Naive thymus-derived CD4-positive, alpha-beta T cell (primary cell): ENCODE measurements around the gene ATXN3. TPM values are rescaled to one million over a fixed set of nuclear protein-coding genes. Genes with fewer than 3 reads are reported as not detected.
A peak's percentile ranks its signal among the peaks of the same experiment; 100 is the strongest.

Experiments
- ATAC-seq: fragments of 150-1000 bp; cut with Tn5 transposase; 2 replicates; pipeline ENCODE4 v1.10.0; 2021; ENCODE audit warnings: mild to moderate bottlenecking, moderate library complexity
- CTCF ChIA-PET: fragments of 350-600 bp; sonication (Branson Sonifier 250); formaldehyde crosslinking; loops from one replicate; lab custom pipeline; 2021; ENCODE audit warnings: antibody characterized with exemption; lab: Charles Lee
- POLR2A ChIA-PET: fragments of 350-600 bp; sonication (Branson Sonifier 250); formaldehyde crosslinking; loops from one replicate; lab custom pipeline; 2021; ENCODE audit warnings: antibody characterized with exemption, inconsistent platforms; lab: Charles Lee
- DNase-seq, 9 donors: peaks; one replicate each; pipeline versions ENCODE4 v3.0.0 to v3.0.0-alpha.2; 2020 to 2022; ENCODE audit warnings: mixed read lengths in 1 of 9
- H3K27ac ChIP-seq: one replicate; pipeline ENCODE4 v1.7.0; 2013; ENCODE audit warnings: mild to moderate bottlenecking, low read depth, low read length, moderate library complexity
- H3K27me3 ChIP-seq, 2 donors: one replicate each; pipeline ENCODE4 v1.7.0; 2013; ENCODE audit warnings: low read length in 2 of 2, mild to moderate bottlenecking in 2 of 2, moderate library complexity in 2 of 2; ENCODE audit not compliant: control insufficient read depth in 2 of 2, insufficient read depth in 2 of 2
- H3K36me3 ChIP-seq, 3 experiments: 1 replicate in 2 of 3; 2 replicates in 1 of 3; pipeline ENCODE4 v1.7.0; 2013; ENCODE audit warnings: low read length in 3 of 3, mild to moderate bottlenecking in 3 of 3, moderate library complexity in 1 of 3; ENCODE audit not compliant: insufficient read depth in 3 of 3, control insufficient read depth in 2 of 3
- H3K4me1 ChIP-seq, 2 donors: one replicate each; pipeline ENCODE4 v1.7.0; 2013; ENCODE audit warnings: low read length in 2 of 2, mild to moderate bottlenecking in 2 of 2, moderate library complexity in 1 of 2; ENCODE audit not compliant: control insufficient read depth in 2 of 2, insufficient read depth in 2 of 2
- H3K4me3 ChIP-seq: 2 replicates; pipeline ENCODE4 v1.7.0; 2013; ENCODE audit warnings: mild to moderate bottlenecking, low read length
- H3K9me3 ChIP-seq, 3 experiments: 1 replicate in 2 of 3; 2 replicates in 1 of 3; pipeline ENCODE4 v1.7.0; 2013; ENCODE audit warnings: low read length in 3 of 3; ENCODE audit not compliant: control insufficient read depth in 2 of 3
- H3K27ac Mint-ChIP-seq, 9 donors: one replicate each; pipeline ENCODE4 v1.8.0; 2020 to 2022; ENCODE audit warnings: mixed read lengths in 9 of 9, mild to moderate bottlenecking in 8 of 9, moderate library complexity in 5 of 9, inconsistent platforms in 2 of 9
- H3K27me3 Mint-ChIP-seq, 5 donors: one replicate each; pipeline ENCODE4 v1.8.0; 2021 to 2022; ENCODE audit warnings: mixed read lengths in 5 of 5, mild to moderate bottlenecking in 1 of 5
- H3K36me3 Mint-ChIP-seq, 5 donors: one replicate each; pipeline ENCODE4 v1.8.0; 2020 to 2022; ENCODE audit warnings: mixed read lengths in 5 of 5, mild to moderate bottlenecking in 3 of 5, inconsistent platforms in 1 of 5
- H3K4me1 Mint-ChIP-seq, 7 donors: one replicate each; pipeline ENCODE4 v1.8.0; 2020 to 2022; ENCODE audit warnings: mixed read lengths in 7 of 7, mild to moderate bottlenecking in 3 of 7, inconsistent platforms in 1 of 7
- H3K4me3 Mint-ChIP-seq, 10 donors: one replicate each; pipeline ENCODE4 v1.8.0; 2020 to 2022; ENCODE audit warnings: mild to moderate bottlenecking in 10 of 10, mixed read lengths in 10 of 10, moderate library complexity in 6 of 10, inconsistent platforms in 2 of 10
- H3K9me3 Mint-ChIP-seq, 11 donors: one replicate each; pipeline ENCODE4 v1.8.0; 2020 to 2022; ENCODE audit warnings: mixed read lengths in 11 of 11, mild to moderate bottlenecking in 4 of 11, inconsistent platforms in 1 of 11, moderate library complexity in 1 of 11
- intact Hi-C, 2 donors: fragments of 100-400 bp; cut with micrococcal nuclease; formaldehyde crosslinking; loops; one replicate each; pipeline ENCODE4 v1.15.1; 2023
- polyA plus RNA-seq, 2 donors: library from polyadenylated mRNA; unstranded; fragments of 300-500 nt; fragmentation: Illumina TruSeq; gene quantifications; one replicate each; pipeline ENCODE4 v1.2.3, GENCODE V29; 2021
- total RNA-seq, 6 experiments: library from RNA in 5 of 6; stranded (reverse) in 5 of 6; gene quantifications; 1 replicate in 5 of 6; 2 replicates in 1 of 6; pipeline ENCODE4 v1.2.3 and lab custom pipeline; 2021 to 2026

Gene ATXN3
- total and polyA plus RNA-seq, 7 experiments from 2014 or later = 15.5 to 54.9 (median 31.2) TPM

DNA sequence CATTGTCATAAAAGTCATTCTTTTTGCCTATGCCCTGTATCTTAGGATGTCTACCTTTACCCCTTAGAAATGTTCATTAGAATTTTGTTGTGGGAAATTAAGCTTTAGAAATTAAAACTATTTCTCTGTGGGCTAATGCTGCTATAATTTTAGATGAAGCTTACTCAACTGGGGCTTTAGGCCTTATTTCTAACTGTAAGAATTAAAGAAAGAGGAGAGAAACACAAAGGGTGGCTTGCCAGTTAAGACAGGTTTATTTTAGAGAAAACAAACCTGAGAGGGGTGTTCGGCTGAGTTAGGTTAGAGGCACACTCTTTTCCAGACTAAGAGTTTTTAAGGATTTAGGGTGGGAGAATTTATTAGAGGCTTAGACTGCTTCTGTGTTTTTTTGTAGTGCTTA lies 72.9 kb downstream of the ATXN3 start:
- H3K9me3 ChIP-seq = no peaks in the 10 kb centered on the region
- peak overlapping the region in 2 of 10 donors; percentile 9 to 16 for H3K4me3 Mint-ChIP-seq
- H3K27ac ChIP-seq = peak overlapping the region; percentile 35
- peaks cover 0 to 18% (median 6%) of the 10 kb centered on the region in 5 donors for H3K36me3 Mint-ChIP-seq
- ChIA-PET CTCF (no interaction called here), POLR2A (interaction anchor here (0.7 kb wide), 1 partner anchor 22 kb away, joined by 3 read pairs; no protein-coding TSS in a partner anchor)
- H3K27ac Mint-ChIP-seq = peak overlapping the region; percentile 1 to 80 (median 73)
- H3K27me3 ChIP-seq = no peaks in the 10 kb centered on the region
- peaks cover 21 to 55% (median 32%) of the 10 kb centered on the region in 7 donors for H3K4me1 Mint-ChIP-seq
- no peak for ATAC-seq
- no peaks in the 10 kb centered on the region for H3K9me3 Mint-ChIP-seq
- DNase-seq = no peak
- peaks cover 8 to 10% of the 10 kb centered on the region in 2 donors for H3K4me1 ChIP-seq
- no peak overlapping the region for H3K4me3 ChIP-seq
- no peaks in the 10 kb centered on the region for H3K27me3 Mint-ChIP-seq
- intact Hi-C loops = loop anchor here in 1 of 2 donors (10.0 kb wide), 1 partner anchor 789 kb away; the partner anchor contains the start of gene GPR68
- H3K36me3 ChIP-seq = peaks cover 0 to 15% (median 3%) of the 10 kb centered on the region in 3 experiments

GRCh38 chr14:92026548-92027190 lies 79.7 kb downstream of the ATXN3 start:
- Mint-ChIP-seq H3K36me3 (peaks cover 0 to 27% (median 18%) of the 10 kb centered on the region in 5 donors), H3K27me3 (no peaks in the 10 kb centered on the region), H3K4me1 (peaks cover 4 to 34% (median 21%) of the 10 kb centered on the region in 7 donors), H3K9me3 (no peaks in the 10 kb centered on the region), H3K4me3 (peak overlapping the region in 1 of 10 donors; percentile 3), H3K27ac (peak overlapping the region in 1 of 9 donors; percentile 39)
- Histone ChIP-seq H3K4me1 (no peaks in the 10 kb centered on the region), H3K4me3 (no peak overlapping the region), H3K27me3 (no peaks in the 10 kb centered on the region), H3K36me3 (peaks cover 3 to 36% (median 7%) of the 10 kb centered on the region in 3 experiments), H3K27ac (no peak overlapping the region), H3K9me3 (no peaks in the 10 kb centered on the region)
- DNase-seq (no peak), ATAC-seq (no peak)
- ChIA-PET POLR2A (no interaction called here), CTCF (no interaction called here)
- intact Hi-C loops = no loop called here

DNA sequence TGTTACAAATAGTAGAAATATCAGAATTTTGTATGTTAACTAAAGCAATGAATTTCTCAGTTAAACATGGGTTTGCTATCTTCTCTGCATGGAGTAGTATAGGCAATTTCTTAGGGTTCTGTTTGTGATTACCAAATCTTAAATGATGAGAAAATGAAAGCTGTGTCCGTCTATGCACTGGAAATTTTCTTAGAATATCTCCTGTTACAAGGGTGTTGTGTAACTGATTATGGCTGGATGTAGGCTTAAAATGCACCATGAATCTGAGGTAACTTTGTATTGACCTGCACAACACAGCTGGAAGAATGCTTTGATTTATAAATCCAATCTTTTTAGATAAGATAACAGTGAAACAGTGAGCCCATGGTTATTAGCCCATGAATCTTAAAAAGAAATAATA lies 84.3 kb downstream of the ATXN3 start:
- ChIA-PET CTCF (no interaction called here), POLR2A (interaction anchor here (0.6 kb wide), 1 partner anchor 155 kb away, joined by 3 read pairs; no protein-coding TSS in a partner anchor)
- no peak overlapping the region for H3K27ac Mint-ChIP-seq
- Histone ChIP-seq H3K27ac (no peak overlapping the region), H3K9me3 (no peaks in the 10 kb centered on the region), H3K4me1 (no peaks in the 10 kb centered on the region), H3K4me3 (no peak overlapping the region), H3K27me3 (no peaks in the 10 kb centered on the region), H3K36me3 (peaks cover 0 to 29% (median 10%) of the 10 kb centered on the region in 3 experiments)
- peaks cover 0 to 15% (median 14%) of the 10 kb centered on the region in 5 donors for H3K36me3 Mint-ChIP-seq
- H3K9me3 Mint-ChIP-seq = no peaks in the 10 kb centered on the region
- no peaks in the 10 kb centered on the region for H3K27me3 Mint-ChIP-seq
- DNase-seq (no peak), ATAC-seq (no peak)
- no peak overlapping the region for H3K4me3 Mint-ChIP-seq
- peaks cover 5 to 28% (median 16%) of the 10 kb centered on the region in 7 donors for H3K4me1 Mint-ChIP-seq
- intact Hi-C loops = loop anchor here in 1 of 2 donors (2.0 kb wide), 1 partner anchor 17 kb away; no protein-coding TSS in a partner anchor

DNA sequence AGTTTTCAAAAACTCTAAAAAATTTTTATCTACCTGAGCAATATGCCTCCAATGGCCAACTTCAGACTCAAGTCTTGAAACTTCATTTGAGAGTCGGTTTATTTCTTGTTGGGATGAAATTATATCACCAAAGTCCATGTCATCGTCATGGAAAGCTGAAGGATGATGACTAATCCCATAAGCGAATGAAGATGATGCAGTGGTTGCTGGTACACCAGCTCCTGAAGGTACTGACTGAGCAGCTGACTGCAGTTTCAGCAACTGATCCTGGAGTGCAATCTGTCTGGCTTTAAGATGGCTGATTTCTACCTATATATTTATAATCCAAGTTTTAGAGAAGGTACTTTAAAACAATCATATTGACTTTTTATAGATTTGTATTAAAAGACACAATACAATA lies 84.9 kb downstream of the ATXN3 start:
- ChIA-PET POLR2A (no interaction called here), CTCF (no interaction called here)
- no peak overlapping the region for H3K4me3 Mint-ChIP-seq
- intact Hi-C loops = no loop called here
- no peaks in the 10 kb centered on the region for H3K27me3 Mint-ChIP-seq
- DNase-seq (no peak), ATAC-seq (no peak)
- H3K36me3 Mint-ChIP-seq = peaks cover 0 to 17% (median 12%) of the 10 kb centered on the region in 5 donors
- H3K9me3 Mint-ChIP-seq = no peaks in the 10 kb centered on the region
- H3K36me3 ChIP-seq = peaks cover 3 to 28% (median 10%) of the 10 kb centered on the region in 3 experiments
- no peaks in the 10 kb centered on the region for H3K27me3 ChIP-seq
- H3K27ac Mint-ChIP-seq = no peak overlapping the region
- H3K27ac ChIP-seq = no peak overlapping the region
- H3K4me1 ChIP-seq = no peaks in the 10 kb centered on the region
- peaks cover 3 to 26% (median 13%) of the 10 kb centered on the region in 7 donors for H3K4me1 Mint-ChIP-seq
- H3K9me3 ChIP-seq = no peaks in the 10 kb centered on the region
- H3K4me3 ChIP-seq = no peak overlapping the region

DNA sequence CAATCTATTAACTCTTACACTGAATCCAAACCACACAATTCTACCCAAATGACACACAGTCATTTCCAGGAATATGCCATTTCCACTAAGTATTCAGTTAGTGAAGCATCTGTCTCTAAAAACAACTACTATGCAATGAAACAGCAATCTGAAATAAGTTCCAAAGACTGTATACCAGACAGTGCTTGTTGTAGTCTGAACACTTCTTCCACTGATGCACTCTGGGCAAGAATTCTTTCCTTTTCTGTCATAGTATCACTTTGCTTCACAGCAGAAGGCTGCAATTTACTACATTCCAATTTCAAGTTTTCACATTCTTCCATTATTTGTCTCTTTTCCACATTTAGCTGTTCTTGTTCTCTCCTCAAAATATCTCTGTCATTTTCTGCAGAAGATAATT lies 92.3 kb downstream of the ATXN3 start:
- no peak overlapping the region for H3K4me3 ChIP-seq
- intact Hi-C loops = no loop called here
- Mint-ChIP-seq H3K4me3 (no peak overlapping the region), H3K4me1 (peaks cover 3 to 22% (median 13%) of the 10 kb centered on the region in 7 donors), H3K36me3 (peaks cover 0 to 43% (median 35%) of the 10 kb centered on the region in 5 donors), H3K27me3 (no peaks in the 10 kb centered on the region), H3K27ac (peak overlapping the region in 1 of 9 donors; percentile 21), H3K9me3 (no peaks in the 10 kb centered on the region)
- peaks cover 11 to 50% (median 18%) of the 10 kb centered on the region in 3 experiments for H3K36me3 ChIP-seq
- no peaks in the 10 kb centered on the region for H3K27me3 ChIP-seq
- no peak for DNase-seq
- ChIA-PET POLR2A (no interaction called here), CTCF (interaction anchor here (0.6 kb wide), 1 partner anchor 423 kb away, joined by 3 read pairs; no protein-coding TSS in a partner anchor)
- H3K27ac ChIP-seq = no peak overlapping the region
- no peaks in the 10 kb centered on the region for H3K4me1 ChIP-seq
- H3K9me3 ChIP-seq = no peaks in the 10 kb centered on the region
- ATAC-seq = no peak

GRCh38 chr14:92012121-92012748 lies 94.1 kb downstream of the ATXN3 start:
- peaks cover 4 to 55% (median 42%) of the 10 kb centered on the region in 5 donors for H3K36me3 Mint-ChIP-seq
- Histone ChIP-seq H3K27me3 (no peaks in the 10 kb centered on the region), H3K4me1 (no peaks in the 10 kb centered on the region), H3K27ac (no peak overlapping the region), H3K36me3 (peaks cover 11 to 60% (median 14%) of the 10 kb centered on the region in 3 experiments), H3K4me3 (no peak overlapping the region), H3K9me3 (no peaks in the 10 kb centered on the region)
- intact Hi-C loops = no loop called here
- CTCF ChIA-PET = interaction anchor here (0.9 kb wide), 2 partner anchors 15 to 501 kb away, joined by 3 read pairs; no protein-coding TSS in a partner anchor
- POLR2A ChIA-PET = interaction anchor here (0.6 to 1.1 kb wide), 2 partner anchors 28 to 205 kb away, joined by 3 to 5 read pairs; partner anchors contain the start of gene TRIP11
- H3K4me3 Mint-ChIP-seq = peak overlapping the region in 1 of 10 donors; percentile 12
- H3K4me1 Mint-ChIP-seq = peaks cover 5 to 21% (median 18%) of the 10 kb centered on the region in 7 donors
- no peaks in the 10 kb centered on the region for H3K27me3 Mint-ChIP-seq
- H3K27ac Mint-ChIP-seq = peak overlapping the region in 5 of 9 donors; percentile 2 to 82 (median 8)
- DNase-seq (no peak), ATAC-seq (no peak)
- H3K9me3 Mint-ChIP-seq = no peaks in the 10 kb centered on the region
